GM23338 (cell line): ENCODE results near the gene NAP1L4. TPM values are rescaled to one million over a fixed set of nuclear protein-coding genes. Genes with fewer than 3 reads are reported as not detected.

Experiments
- ATAC-seq: fragments of 200-7000 bp; cut with Tn5 transposase; 3 replicates; pipeline ENCODE4 v1.9.1; 2020
- DNase-seq: peaks from one replicate; pipeline ENCODE4 v3.0.0-alpha.2; 2015; ENCODE audit warnings: low spot score
- H2AFZ ChIP-seq: fragments of 200-600 bp; sonication (generic); 2 replicates; pipeline ENCODE4 v1.8.0; 2016; ENCODE audit warnings: antibody characterized with exemption, mild to moderate bottlenecking, moderate library complexity
- H3F3A ChIP-seq: fragments of 200-600 bp; sonication (generic); replicated peaks from 2 replicates; pipeline ENCODE4 v1.8.0; 2017; ENCODE audit warnings: antibody characterized with exemption, mixed run types, low read depth
- H3K27ac ChIP-seq: fragments of 200-600 bp; sonication (generic); 2 replicates; pipeline ENCODE4 v1.6.1; 2016; ENCODE audit warnings: low read depth
- H3K27me3 ChIP-seq: fragments of 200-600 bp; sonication (generic); 2 replicates; pipeline ENCODE4 v1.8.0; 2016; ENCODE audit warnings: mild to moderate bottlenecking, mixed run types, moderate library complexity; ENCODE audit not compliant: insufficient read depth
- H3K36me3 ChIP-seq: fragments of 200-600 bp; sonication (generic); 2 replicates; pipeline ENCODE4 v1.8.0; 2016; ENCODE audit warnings: mild to moderate bottlenecking; ENCODE audit not compliant: insufficient read depth
- H3K4me1 ChIP-seq: fragments of 200-600 bp; sonication (generic); 2 replicates; pipeline ENCODE4 v1.8.0; 2016; ENCODE audit warnings: mild to moderate bottlenecking, moderate library complexity; ENCODE audit not compliant: insufficient read depth
- H3K4me2 ChIP-seq: fragments of 200-600 bp; sonication (generic); 2 replicates; pipeline ENCODE4 v1.7.1; 2017; ENCODE audit warnings: mixed run types
- H3K4me3 ChIP-seq: fragments of 200-600 bp; sonication (generic); 2 replicates; pipeline ENCODE4 v1.6.1; 2016; ENCODE audit warnings: mixed run types
- H3K79me2 ChIP-seq: fragments of 200-600 bp; sonication (generic); replicated peaks from 2 replicates; pipeline ENCODE4 v1.8.0; 2017; ENCODE audit warnings: mild to moderate bottlenecking; ENCODE audit not compliant: insufficient read depth
- H3K9me2 ChIP-seq: fragments of 200-600 bp; sonication (generic); 2 replicates; pipeline ENCODE4 v1.8.0; 2017; ENCODE audit not compliant: insufficient read depth
- H4K20me1 ChIP-seq: fragments of 200-600 bp; sonication (generic); replicated peaks from 2 replicates; pipeline ENCODE4 v1.8.0; 2017; ENCODE audit warnings: mild to moderate bottlenecking; ENCODE audit not compliant: insufficient read depth
- H3K27ac Mint-ChIP-seq: 2 replicates; pipeline ENCODE4 v1.8.0; 2020; ENCODE audit warnings: inconsistent platforms, mild to moderate bottlenecking, moderate library complexity, mixed read lengths
- H3K27me3 Mint-ChIP-seq: 3 replicates; pipeline ENCODE4 v1.8.0; 2022; ENCODE audit warnings: low read depth, mild to moderate bottlenecking, moderate library complexity, mixed read lengths, inconsistent platforms; ENCODE audit not compliant: insufficient read depth, poor library complexity
- H3K36me3 Mint-ChIP-seq: 3 replicates; pipeline ENCODE4 v1.8.0; 2021; ENCODE audit warnings: low read depth, mild to moderate bottlenecking, inconsistent platforms, moderate library complexity, mixed read lengths
- H3K4me1 Mint-ChIP-seq: 3 replicates; pipeline ENCODE4 v1.8.0; 2020; ENCODE audit warnings: mild to moderate bottlenecking, inconsistent platforms, mixed read lengths
- H3K4me3 Mint-ChIP-seq: 3 replicates; pipeline ENCODE4 v1.8.0; 2021; ENCODE audit warnings: moderate library complexity, mild to moderate bottlenecking, inconsistent platforms, mixed read lengths
- H3K9me3 Mint-ChIP-seq: 3 replicates; pipeline ENCODE4 v1.8.0; 2020; ENCODE audit warnings: moderate library complexity, mild to moderate bottlenecking, inconsistent platforms, mixed read lengths
- CREB1 ChIP-seq: fragments of 250-450 bp; sonication (Bioruptor Pico); IDR thresholded peaks from 2 replicates; pipeline ENCODE4 v1.5.0; 2020; ENCODE audit warnings: low read depth, mild to moderate bottlenecking, moderate library complexity
- EZH2 ChIP-seq: fragments of 200-600 bp; sonication (generic); IDR thresholded peaks from one replicate; pipeline ENCODE4 v1.8.0; 2017; ENCODE audit warnings: antibody characterized with exemption, mild to moderate bottlenecking, low read depth; ENCODE audit not compliant: unreplicated experiment
- EZH2phosphoT487 ChIP-seq: fragments of 200-600 bp; sonication (generic); IDR thresholded peaks from one replicate; pipeline ENCODE4 v1.8.1; 2018; ENCODE audit warnings: antibody characterized with exemption; ENCODE audit not compliant: unreplicated experiment
- JUNB ChIP-seq: IDR thresholded peaks from one replicate; pipeline ENCODE4 v1.6.1; 2016; ENCODE audit warnings: antibody characterized with exemption; ENCODE audit not compliant: unreplicated experiment
- NANOG ChIP-seq: IDR thresholded peaks from 2 replicates; pipeline ENCODE4 v1.6.1; 2016; ENCODE audit warnings: antibody characterized with exemption, borderline replicate concordance
- POLR2AphosphoS5 ChIP-seq: IDR thresholded peaks from 2 replicates; pipeline ENCODE4 v1.6.1; 2016; ENCODE audit warnings: antibody characterized with exemption, low read depth
- STAT1 ChIP-seq: IDR thresholded peaks from one replicate; pipeline ENCODE4 v1.6.1; 2016; ENCODE audit warnings: antibody characterized with exemption; ENCODE audit not compliant: unreplicated experiment
- ZNF114 ChIP-seq: fragments of 250-450 bp; sonication (Bioruptor Pico); IDR thresholded peaks from 2 replicates; pipeline ENCODE4 v1.5.0; 2020; ENCODE audit warnings: mild to moderate bottlenecking, moderate library complexity
- ZNF331 ChIP-seq: fragments of 250-450 bp; sonication (Bioruptor Pico); IDR thresholded peaks from 2 replicates; pipeline ENCODE4 v1.5.0; 2020; ENCODE audit warnings: low read depth, mild to moderate bottlenecking, moderate library complexity
- polyA plus RNA-seq: library from polyadenylated mRNA; unstranded; fragments of >200 nt; fragmentation: Nextera tagmentation; extraction: Ambion mirVana; gene quantifications from 2 replicates; pipeline ENCODE4 v1.2.1, GENCODE V29; 2016
- total RNA-seq: library from RNA; depleted of rRNA; stranded (reverse); fragments of >200 nt; shearing (Covaris generic); gene quantifications from 2 replicates; pipeline ENCODE4 v1.2.3, GENCODE V29; 2014
- TF ChIP-seq, protein P1 (sequence below), 2 experiments: fragments of 200-600 bp in 1 of 2; sonication (generic) in 1 of 2; conservative IDR thresholded peaks; 2 replicates each; pipeline versions ENCODE4 v1.5.1 to v1.6.1; 2016 to 2017; ENCODE audit warnings: antibody characterized with exemption in 2 of 2, low read depth in 2 of 2, mild to moderate bottlenecking in 2 of 2, moderate library complexity in 1 of 2
- TF ChIP-seq, protein P2 (sequence below): IDR thresholded peaks from one replicate; pipeline ENCODE4 v1.6.1; 2018; ENCODE audit warnings: antibody characterized with exemption; ENCODE audit not compliant: unreplicated experiment
- TF ChIP-seq, protein P3 (sequence below): IDR thresholded peaks from 2 replicates; pipeline ENCODE4 v1.6.1; 2016; ENCODE audit warnings: antibody characterized with exemption
- TF ChIP-seq, protein P4 (sequence below): fragments of 250-450 bp; sonication (Bioruptor Pico); IDR thresholded peaks from 2 replicates; pipeline ENCODE4 v1.5.0; 2020; ENCODE audit warnings: mild to moderate bottlenecking, moderate library complexity

NAP1L4 gene
- total and polyA plus RNA-seq, 2 experiments from 2014 or later: 181 to 189 TPM

DNA sequence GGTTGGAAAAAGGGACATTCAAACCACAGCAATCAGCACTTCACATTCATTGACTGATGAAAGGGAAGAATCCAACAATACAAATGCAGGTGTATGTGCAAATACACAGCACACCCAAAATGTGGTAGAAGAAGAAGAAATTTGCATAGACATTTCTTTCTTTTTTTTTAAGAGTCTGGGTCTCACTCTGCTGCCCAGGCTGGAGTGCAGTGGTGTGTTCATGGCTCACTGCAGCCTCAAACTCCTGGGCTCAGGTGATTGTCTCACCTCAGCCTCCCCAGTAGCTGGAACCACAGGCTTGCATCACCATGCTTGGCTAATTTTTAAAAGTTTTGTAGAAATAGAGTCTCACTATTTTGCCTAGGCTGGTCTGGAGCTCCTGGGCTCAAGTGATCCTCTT is 43.2 kb upstream of the NAP1L4 start:
- H3K4me1 ChIP-seq: no peaks in the 10 kb centered on the region
- peaks cover 89% of the 10 kb centered on the region for H3K36me3 Mint-ChIP-seq
- peaks cover 43% of the 10 kb centered on the region for H4K20me1 ChIP-seq
- H3K36me3 ChIP-seq: peaks cover 65% of the 10 kb centered on the region
- H3K27me3 Mint-ChIP-seq: peaks cover 4% of the 10 kb centered on the region
- no peak overlapping the region for H2AFZ ChIP-seq
- no peak overlapping the region for H3K4me3 ChIP-seq
- no peaks in the 10 kb centered on the region for H3K27me3 ChIP-seq
- no peak for DNase-seq
- no peak overlapping the region for H3K27ac Mint-ChIP-seq
- peaks cover 18% of the 10 kb centered on the region for H3F3A ChIP-seq
- peaks cover 57% of the 10 kb centered on the region for H3K79me2 ChIP-seq
- H3K27ac ChIP-seq: no peak overlapping the region
- H3K4me1 Mint-ChIP-seq: no peaks in the 10 kb centered on the region
- no peaks in the 10 kb centered on the region for H3K9me2 ChIP-seq
- H3K4me3 Mint-ChIP-seq: no peak overlapping the region
- TF ChIP-seq ZNF331 (CRISPR knock-in tag): no peak
- TF ChIP-seq, protein P1, sequence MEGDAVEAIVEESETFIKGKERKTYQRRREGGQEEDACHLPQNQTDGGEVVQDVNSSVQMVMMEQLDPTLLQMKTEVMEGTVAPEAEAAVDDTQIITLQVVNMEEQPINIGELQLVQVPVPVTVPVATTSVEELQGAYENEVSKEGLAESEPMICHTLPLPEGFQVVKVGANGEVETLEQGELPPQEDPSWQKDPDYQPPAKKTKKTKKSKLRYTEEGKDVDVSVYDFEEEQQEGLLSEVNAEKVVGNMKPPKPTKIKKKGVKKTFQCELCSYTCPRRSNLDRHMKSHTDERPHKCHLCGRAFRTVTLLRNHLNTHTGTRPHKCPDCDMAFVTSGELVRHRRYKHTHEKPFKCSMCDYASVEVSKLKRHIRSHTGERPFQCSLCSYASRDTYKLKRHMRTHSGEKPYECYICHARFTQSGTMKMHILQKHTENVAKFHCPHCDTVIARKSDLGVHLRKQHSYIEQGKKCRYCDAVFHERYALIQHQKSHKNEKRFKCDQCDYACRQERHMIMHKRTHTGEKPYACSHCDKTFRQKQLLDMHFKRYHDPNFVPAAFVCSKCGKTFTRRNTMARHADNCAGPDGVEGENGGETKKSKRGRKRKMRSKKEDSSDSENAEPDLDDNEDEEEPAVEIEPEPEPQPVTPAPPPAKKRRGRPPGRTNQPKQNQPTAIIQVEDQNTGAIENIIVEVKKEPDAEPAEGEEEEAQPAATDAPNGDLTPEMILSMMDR (conservative IDR thresholded peaks at IDR 0.05; ENCODE audit: low read depth in 2 of 2): no peak
- TF ChIP-seq, protein P2, sequence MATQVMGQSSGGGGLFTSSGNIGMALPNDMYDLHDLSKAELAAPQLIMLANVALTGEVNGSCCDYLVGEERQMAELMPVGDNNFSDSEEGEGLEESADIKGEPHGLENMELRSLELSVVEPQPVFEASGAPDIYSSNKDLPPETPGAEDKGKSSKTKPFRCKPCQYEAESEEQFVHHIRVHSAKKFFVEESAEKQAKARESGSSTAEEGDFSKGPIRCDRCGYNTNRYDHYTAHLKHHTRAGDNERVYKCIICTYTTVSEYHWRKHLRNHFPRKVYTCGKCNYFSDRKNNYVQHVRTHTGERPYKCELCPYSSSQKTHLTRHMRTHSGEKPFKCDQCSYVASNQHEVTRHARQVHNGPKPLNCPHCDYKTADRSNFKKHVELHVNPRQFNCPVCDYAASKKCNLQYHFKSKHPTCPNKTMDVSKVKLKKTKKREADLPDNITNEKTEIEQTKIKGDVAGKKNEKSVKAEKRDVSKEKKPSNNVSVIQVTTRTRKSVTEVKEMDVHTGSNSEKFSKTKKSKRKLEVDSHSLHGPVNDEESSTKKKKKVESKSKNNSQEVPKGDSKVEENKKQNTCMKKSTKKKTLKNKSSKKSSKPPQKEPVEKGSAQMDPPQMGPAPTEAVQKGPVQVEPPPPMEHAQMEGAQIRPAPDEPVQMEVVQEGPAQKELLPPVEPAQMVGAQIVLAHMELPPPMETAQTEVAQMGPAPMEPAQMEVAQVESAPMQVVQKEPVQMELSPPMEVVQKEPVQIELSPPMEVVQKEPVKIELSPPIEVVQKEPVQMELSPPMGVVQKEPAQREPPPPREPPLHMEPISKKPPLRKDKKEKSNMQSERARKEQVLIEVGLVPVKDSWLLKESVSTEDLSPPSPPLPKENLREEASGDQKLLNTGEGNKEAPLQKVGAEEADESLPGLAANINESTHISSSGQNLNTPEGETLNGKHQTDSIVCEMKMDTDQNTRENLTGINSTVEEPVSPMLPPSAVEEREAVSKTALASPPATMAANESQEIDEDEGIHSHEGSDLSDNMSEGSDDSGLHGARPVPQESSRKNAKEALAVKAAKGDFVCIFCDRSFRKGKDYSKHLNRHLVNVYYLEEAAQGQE: no peak
- no peak for TF ChIP-seq STAT1
- no peak for TF ChIP-seq CREB1 (CRISPR knock-in tag)
- no peak for TF ChIP-seq POLR2AphosphoS5
- no peak for TF ChIP-seq EZH2phosphoT487
- TF ChIP-seq ZNF114 (CRISPR knock-in tag): no peak
- TF ChIP-seq, protein P3, sequence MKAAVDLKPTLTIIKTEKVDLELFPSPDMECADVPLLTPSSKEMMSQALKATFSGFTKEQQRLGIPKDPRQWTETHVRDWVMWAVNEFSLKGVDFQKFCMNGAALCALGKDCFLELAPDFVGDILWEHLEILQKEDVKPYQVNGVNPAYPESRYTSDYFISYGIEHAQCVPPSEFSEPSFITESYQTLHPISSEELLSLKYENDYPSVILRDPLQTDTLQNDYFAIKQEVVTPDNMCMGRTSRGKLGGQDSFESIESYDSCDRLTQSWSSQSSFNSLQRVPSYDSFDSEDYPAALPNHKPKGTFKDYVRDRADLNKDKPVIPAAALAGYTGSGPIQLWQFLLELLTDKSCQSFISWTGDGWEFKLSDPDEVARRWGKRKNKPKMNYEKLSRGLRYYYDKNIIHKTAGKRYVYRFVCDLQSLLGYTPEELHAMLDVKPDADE: no peak
- TF ChIP-seq, protein P4, sequence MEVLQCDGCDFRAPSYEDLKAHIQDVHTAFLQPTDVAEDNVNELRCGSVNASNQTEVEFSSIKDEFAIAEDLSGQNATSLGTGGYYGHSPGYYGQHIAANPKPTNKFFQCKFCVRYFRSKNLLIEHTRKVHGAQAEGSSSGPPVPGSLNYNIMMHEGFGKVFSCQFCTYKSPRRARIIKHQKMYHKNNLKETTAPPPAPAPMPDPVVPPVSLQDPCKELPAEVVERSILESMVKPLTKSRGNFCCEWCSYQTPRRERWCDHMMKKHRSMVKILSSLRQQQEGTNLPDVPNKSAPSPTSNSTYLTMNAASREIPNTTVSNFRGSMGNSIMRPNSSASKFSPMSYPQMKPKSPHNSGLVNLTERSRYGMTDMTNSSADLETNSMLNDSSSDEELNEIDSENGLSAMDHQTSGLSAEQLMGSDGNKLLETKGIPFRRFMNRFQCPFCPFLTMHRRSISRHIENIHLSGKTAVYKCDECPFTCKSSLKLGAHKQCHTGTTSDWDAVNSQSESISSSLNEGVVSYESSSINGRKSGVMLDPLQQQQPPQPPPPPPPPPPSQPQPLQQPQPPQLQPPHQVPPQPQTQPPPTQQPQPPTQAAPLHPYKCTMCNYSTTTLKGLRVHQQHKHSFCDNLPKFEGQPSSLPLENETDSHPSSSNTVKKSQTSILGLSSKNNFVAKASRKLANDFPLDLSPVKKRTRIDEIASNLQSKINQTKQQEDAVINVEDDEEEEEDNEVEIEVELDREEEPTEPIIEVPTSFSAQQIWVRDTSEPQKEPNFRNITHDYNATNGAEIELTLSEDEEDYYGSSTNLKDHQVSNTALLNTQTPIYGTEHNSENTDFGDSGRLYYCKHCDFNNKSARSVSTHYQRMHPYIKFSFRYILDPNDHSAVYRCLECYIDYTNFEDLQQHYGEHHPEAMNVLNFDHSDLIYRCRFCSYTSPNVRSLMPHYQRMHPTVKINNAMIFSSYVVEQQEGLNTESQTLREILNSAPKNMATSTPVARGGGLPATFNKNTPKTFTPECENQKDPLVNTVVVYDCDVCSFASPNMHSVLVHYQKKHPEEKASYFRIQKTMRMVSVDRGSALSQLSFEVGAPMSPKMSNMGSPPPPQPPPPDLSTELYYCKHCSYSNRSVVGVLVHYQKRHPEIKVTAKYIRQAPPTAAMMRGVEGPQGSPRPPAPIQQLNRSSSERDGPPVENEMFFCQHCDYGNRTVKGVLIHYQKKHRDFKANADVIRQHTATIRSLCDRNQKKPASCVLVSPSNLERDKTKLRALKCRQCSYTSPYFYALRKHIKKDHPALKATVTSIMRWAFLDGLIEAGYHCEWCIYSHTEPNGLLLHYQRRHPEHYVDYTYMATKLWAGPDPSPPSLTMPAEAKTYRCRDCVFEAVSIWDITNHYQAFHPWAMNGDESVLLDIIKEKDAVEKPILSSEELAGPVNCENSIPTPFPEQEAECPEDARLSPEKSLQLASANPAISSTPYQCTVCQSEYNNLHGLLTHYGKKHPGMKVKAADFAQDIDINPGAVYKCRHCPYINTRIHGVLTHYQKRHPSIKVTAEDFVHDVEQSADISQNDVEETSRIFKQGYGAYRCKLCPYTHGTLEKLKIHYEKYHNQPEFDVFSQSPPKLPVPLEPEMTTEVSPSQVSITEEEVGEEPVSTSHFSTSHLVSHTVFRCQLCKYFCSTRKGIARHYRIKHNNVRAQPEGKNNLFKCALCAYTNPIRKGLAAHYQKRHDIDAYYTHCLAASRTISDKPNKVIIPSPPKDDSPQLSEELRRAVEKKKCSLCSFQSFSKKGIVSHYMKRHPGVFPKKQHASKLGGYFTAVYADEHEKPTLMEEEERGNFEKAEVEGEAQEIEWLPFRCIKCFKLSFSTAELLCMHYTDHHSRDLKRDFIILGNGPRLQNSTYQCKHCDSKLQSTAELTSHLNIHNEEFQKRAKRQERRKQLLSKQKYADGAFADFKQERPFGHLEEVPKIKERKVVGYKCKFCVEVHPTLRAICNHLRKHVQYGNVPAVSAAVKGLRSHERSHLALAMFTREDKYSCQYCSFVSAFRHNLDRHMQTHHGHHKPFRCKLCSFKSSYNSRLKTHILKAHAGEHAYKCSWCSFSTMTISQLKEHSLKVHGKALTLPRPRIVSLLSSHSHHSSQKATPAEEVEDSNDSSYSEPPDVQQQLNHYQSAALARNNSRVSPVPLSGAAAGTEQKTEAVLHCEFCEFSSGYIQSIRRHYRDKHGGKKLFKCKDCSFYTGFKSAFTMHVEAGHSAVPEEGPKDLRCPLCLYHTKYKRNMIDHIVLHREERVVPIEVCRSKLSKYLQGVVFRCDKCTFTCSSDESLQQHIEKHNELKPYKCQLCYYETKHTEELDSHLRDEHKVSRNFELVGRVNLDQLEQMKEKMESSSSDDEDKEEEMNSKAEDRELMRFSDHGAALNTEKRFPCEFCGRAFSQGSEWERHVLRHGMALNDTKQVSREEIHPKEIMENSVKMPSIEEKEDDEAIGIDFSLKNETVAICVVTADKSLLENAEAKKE (CRISPR knock-in tag): no peak
- TF ChIP-seq JUNB: no peak
- TF ChIP-seq EZH2: no peak
- TF ChIP-seq NANOG: no peak
- ATAC-seq: no peak
- no peak overlapping the region for H3K4me2 ChIP-seq
- no peaks in the 10 kb centered on the region for H3K9me3 Mint-ChIP-seq
